ENCODE measurements around the gene HELZ. TPM values are rescaled to one million over a fixed set of nuclear protein-coding genes. Genes with fewer than 3 reads are reported as not detected.

The HELZ gene
- total RNA-seq, 1 donor from 2014 or later = 44.9 TPM

DNA sequence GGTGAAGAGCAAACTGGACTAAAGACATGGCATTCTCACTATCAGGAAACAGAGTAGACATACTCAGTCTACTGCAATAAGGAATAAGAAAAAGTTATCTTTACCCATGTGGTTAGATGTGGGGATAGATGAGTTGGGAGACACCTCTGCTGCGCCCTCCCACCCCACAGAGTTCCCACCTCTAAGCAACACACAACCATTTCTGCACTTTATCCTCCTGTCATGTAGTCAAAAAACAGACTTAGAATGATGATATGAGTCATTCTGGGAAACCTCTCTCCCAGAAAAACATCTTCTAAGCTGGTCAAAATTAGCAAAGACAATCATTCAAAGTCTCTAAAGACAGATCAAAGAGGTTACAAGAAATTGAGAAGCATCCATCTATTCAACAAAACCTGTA is 105.7 kb downstream of the HELZ start:
- Mint-ChIP-seq H3K27me3 (ENCODE audit: insufficient read depth, low read depth) (no peaks in the 10 kb centered on the region), H3K27ac (no peak overlapping the region), H3K36me3 (peaks cover 18% of the 10 kb centered on the region), H3K4me1 (no peaks in the 10 kb centered on the region), H3K4me3 (no peak overlapping the region), H3K9me3 (peaks cover 2% of the 10 kb centered on the region)
- TF ChIP-seq, protein P1, sequence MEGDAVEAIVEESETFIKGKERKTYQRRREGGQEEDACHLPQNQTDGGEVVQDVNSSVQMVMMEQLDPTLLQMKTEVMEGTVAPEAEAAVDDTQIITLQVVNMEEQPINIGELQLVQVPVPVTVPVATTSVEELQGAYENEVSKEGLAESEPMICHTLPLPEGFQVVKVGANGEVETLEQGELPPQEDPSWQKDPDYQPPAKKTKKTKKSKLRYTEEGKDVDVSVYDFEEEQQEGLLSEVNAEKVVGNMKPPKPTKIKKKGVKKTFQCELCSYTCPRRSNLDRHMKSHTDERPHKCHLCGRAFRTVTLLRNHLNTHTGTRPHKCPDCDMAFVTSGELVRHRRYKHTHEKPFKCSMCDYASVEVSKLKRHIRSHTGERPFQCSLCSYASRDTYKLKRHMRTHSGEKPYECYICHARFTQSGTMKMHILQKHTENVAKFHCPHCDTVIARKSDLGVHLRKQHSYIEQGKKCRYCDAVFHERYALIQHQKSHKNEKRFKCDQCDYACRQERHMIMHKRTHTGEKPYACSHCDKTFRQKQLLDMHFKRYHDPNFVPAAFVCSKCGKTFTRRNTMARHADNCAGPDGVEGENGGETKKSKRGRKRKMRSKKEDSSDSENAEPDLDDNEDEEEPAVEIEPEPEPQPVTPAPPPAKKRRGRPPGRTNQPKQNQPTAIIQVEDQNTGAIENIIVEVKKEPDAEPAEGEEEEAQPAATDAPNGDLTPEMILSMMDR (IDR thresholded peaks at IDR 0.05) = no peak
- TF ChIP-seq EZH2phosphoT487 (IDR thresholded peaks at IDR 0.05) = no peak
- no peak for TF ChIP-seq EZH2 (IDR thresholded peaks at IDR 0.05)
- H3K79me2 ChIP-seq (ENCODE audit: low read depth) = no peaks in the 10 kb centered on the region
- no peak overlapping the region for H3K27ac ChIP-seq
- H3K4me1 ChIP-seq = no peaks in the 10 kb centered on the region
- H3K4me3 ChIP-seq = no peak overlapping the region
- no peak overlapping the region for H3K9ac ChIP-seq
- peaks cover 3% of the 10 kb centered on the region for H3K36me3 ChIP-seq
- H3K27me3 ChIP-seq = no peaks in the 10 kb centered on the region
- no peak for DNase-seq (ENCODE audit: low spot score)
- H3F3A ChIP-seq (ENCODE audit: low read depth) = no peaks in the 10 kb centered on the region
- H3K9me3 ChIP-seq (ENCODE audit: low read depth) = no peaks in the 10 kb centered on the region
- H3K4me2 ChIP-seq = no peak overlapping the region
- H4K20me1 ChIP-seq (ENCODE audit: low read depth) = no peaks in the 10 kb centered on the region
- no peak overlapping the region for H2AFZ ChIP-seq (replicated peaks)

- H3K4me2 ChIP-seq = no peak overlapping the region
- no peaks in the 10 kb centered on the region for H3K27me3 Mint-ChIP-seq (ENCODE audit: insufficient read depth, low read depth)
- H3K27me3 ChIP-seq = no peaks in the 10 kb centered on the region
- H2AFZ ChIP-seq (replicated peaks) = no peak overlapping the region
- H3K36me3 ChIP-seq = peaks cover 3% of the 10 kb centered on the region
- H3K4me1 ChIP-seq = no peaks in the 10 kb centered on the region
- H3K4me3 Mint-ChIP-seq = no peak overlapping the region
- peaks cover 2% of the 10 kb centered on the region for H3K9me3 Mint-ChIP-seq
- H3K27ac Mint-ChIP-seq = no peak overlapping the region
- no peaks in the 10 kb centered on the region for H3K4me1 Mint-ChIP-seq
- H3F3A ChIP-seq (ENCODE audit: low read depth) = no peaks in the 10 kb centered on the region
- no peak overlapping the region for H3K9ac ChIP-seq
- H3K27ac ChIP-seq = no peak overlapping the region
- TF ChIP-seq, protein P1 (IDR thresholded peaks at IDR 0.05) = no peak
- no peak for TF ChIP-seq EZH2 (IDR thresholded peaks at IDR 0.05)
- no peak for TF ChIP-seq EZH2phosphoT487 (IDR thresholded peaks at IDR 0.05)
- H4K20me1 ChIP-seq (ENCODE audit: low read depth) = no peaks in the 10 kb centered on the region
- no peak overlapping the region for H3K4me3 ChIP-seq
- peaks cover 12% of the 10 kb centered on the region for H3K36me3 Mint-ChIP-seq
- DNase-seq (ENCODE audit: low spot score) = no peak
- no peaks in the 10 kb centered on the region for H3K79me2 ChIP-seq (ENCODE audit: low read depth)
- H3K9me3 ChIP-seq (ENCODE audit: low read depth) = no peaks in the 10 kb centered on the region
Observed at GRCh38 chr17:67138392-67138791, 106.6 kb downstream of the HELZ start.

DNA sequence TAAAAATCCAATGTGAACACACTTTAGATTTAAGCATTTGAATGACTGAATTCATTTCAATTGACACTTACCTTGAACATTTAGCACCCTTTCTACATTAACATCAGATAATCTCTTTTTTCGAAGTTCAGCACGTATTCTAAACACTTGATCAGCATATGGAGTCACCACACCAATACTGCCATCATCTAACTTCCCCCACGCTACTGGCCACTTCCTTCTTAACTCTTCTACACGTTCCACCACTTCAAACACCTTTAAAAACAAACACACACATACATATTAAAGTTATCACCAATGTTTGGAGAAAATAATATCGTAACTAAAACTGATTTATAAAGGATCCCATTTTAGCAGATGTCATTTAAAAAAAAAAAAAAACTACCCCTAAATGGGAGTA is 107.1 kb downstream of the HELZ start:
- TF ChIP-seq EZH2 (IDR thresholded peaks at IDR 0.05) = no peak
- no peak for TF ChIP-seq EZH2phosphoT487 (IDR thresholded peaks at IDR 0.05)
- TF ChIP-seq, protein P1 (IDR thresholded peaks at IDR 0.05) = no peak
- Histone ChIP-seq H3K36me3 (peaks cover 3% of the 10 kb centered on the region), H2AFZ (replicated peaks) (no peak overlapping the region), H4K20me1 (ENCODE audit: low read depth) (no peaks in the 10 kb centered on the region), H3K9me3 (ENCODE audit: low read depth) (no peaks in the 10 kb centered on the region), H3K9ac (no peak overlapping the region), H3K4me2 (no peak overlapping the region), H3K27me3 (no peaks in the 10 kb centered on the region), H3K27ac (no peak overlapping the region), H3K79me2 (ENCODE audit: low read depth) (no peaks in the 10 kb centered on the region), H3K4me1 (no peaks in the 10 kb centered on the region), H3K4me3 (no peak overlapping the region), H3F3A (ENCODE audit: low read depth) (no peaks in the 10 kb centered on the region)
- no peak for DNase-seq (ENCODE audit: low spot score)
- no peaks in the 10 kb centered on the region for H3K27me3 Mint-ChIP-seq (ENCODE audit: insufficient read depth, low read depth)
- H3K9me3 Mint-ChIP-seq = no peaks in the 10 kb centered on the region
- H3K4me3 Mint-ChIP-seq = no peak overlapping the region
- H3K27ac Mint-ChIP-seq = no peak overlapping the region
- H3K4me1 Mint-ChIP-seq = no peaks in the 10 kb centered on the region
- H3K36me3 Mint-ChIP-seq = peaks cover 9% of the 10 kb centered on the region

DNA sequence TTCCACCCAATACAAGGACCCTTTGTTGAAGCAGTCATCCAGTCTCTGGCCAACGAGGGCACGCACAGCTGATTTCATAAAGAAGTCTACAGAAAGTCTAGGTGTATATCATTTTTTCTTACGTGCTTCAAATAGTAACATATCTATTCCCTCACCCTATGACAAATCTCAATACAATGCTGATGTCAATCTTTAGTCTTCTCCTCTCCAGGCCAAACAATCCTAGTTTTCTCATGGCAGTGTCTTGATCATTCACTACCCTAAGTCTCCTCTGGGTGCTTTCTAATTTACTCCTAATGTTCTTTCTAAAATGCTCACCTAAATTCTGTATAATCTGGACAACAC is 108.0 kb downstream of the HELZ start:
- Histone ChIP-seq H3K4me3 (no peak overlapping the region), H3K27me3 (no peaks in the 10 kb centered on the region), H3K9ac (no peak overlapping the region), H2AFZ (replicated peaks) (no peak overlapping the region), H4K20me1 (ENCODE audit: low read depth) (no peaks in the 10 kb centered on the region), H3K36me3 (peaks cover 3% of the 10 kb centered on the region), H3F3A (ENCODE audit: low read depth) (no peaks in the 10 kb centered on the region), H3K4me1 (no peaks in the 10 kb centered on the region), H3K79me2 (ENCODE audit: low read depth) (no peaks in the 10 kb centered on the region), H3K27ac (no peak overlapping the region), H3K4me2 (no peak overlapping the region), H3K9me3 (ENCODE audit: low read depth) (no peaks in the 10 kb centered on the region)
- Mint-ChIP-seq H3K27ac (no peak overlapping the region), H3K9me3 (no peaks in the 10 kb centered on the region), H3K36me3 (peaks cover 4% of the 10 kb centered on the region), H3K27me3 (ENCODE audit: insufficient read depth, low read depth) (no peaks in the 10 kb centered on the region), H3K4me1 (no peaks in the 10 kb centered on the region), H3K4me3 (no peak overlapping the region)
- no peak for DNase-seq (ENCODE audit: low spot score)
- TF ChIP-seq EZH2 (IDR thresholded peaks at IDR 0.05) = no peak
- TF ChIP-seq, protein P1 (IDR thresholded peaks at IDR 0.05) = no peak
- no peak for TF ChIP-seq EZH2phosphoT487 (IDR thresholded peaks at IDR 0.05)
